T-helper 17 cell (primary cell): ENCODE measurements around the gene STAT3. TPM values are rescaled to one million over a fixed set of nuclear protein-coding genes. Genes with fewer than 3 reads are reported as not detected.
"Not testable (repeated sequence)": the region's sequence is repeated elsewhere in the genome, so short reads cannot be mapped to it uniquely, and the experiment has no call there.

Experiments
- ATAC-seq: fragments of 150-1000 bp; cut with Tn5 transposase; 2 replicates; pipeline ENCODE4 v1.10.0; 2021; ENCODE audit warnings: mild to moderate bottlenecking, moderate library complexity
- DNase-seq, 3 donors: peaks; one replicate each; pipeline versions ENCODE4 v3.0.0 to v3.0.0-alpha.2; 2020 to 2021
- H3K9me3 ChIP-seq: one replicate; pipeline ENCODE4 v1.7.0; 2013; ENCODE audit warnings: low read length, mild to moderate bottlenecking; ENCODE audit not compliant: control insufficient read depth, poor library complexity, severe bottlenecking
- H3K27ac Mint-ChIP-seq: one replicate; pipeline ENCODE4 v1.8.0; 2022; ENCODE audit warnings: mild to moderate bottlenecking, moderate library complexity, mixed read lengths
- H3K27me3 Mint-ChIP-seq: one replicate; pipeline ENCODE4 v1.8.0; 2022; ENCODE audit warnings: mixed read lengths
- H3K36me3 Mint-ChIP-seq: one replicate; pipeline ENCODE4 v1.8.0; 2022; ENCODE audit warnings: low read depth, mixed read lengths
- H3K4me1 Mint-ChIP-seq: one replicate; pipeline ENCODE4 v1.8.0; 2022; ENCODE audit warnings: mild to moderate bottlenecking, mixed read lengths
- H3K4me3 Mint-ChIP-seq: one replicate; pipeline ENCODE4 v1.8.0; 2022; ENCODE audit warnings: mild to moderate bottlenecking, moderate library complexity, mixed read lengths
- total RNA-seq, 4 donors: library from RNA in 2 of 4; stranded (reverse) in 2 of 4; gene quantifications; one replicate each; pipeline ENCODE4 v1.2.3 and lab custom pipeline; 2022 to 2026

Gene STAT3
- total RNA-seq, 2 donors from 2014 or later: 203 to 221 TPM

DNA sequence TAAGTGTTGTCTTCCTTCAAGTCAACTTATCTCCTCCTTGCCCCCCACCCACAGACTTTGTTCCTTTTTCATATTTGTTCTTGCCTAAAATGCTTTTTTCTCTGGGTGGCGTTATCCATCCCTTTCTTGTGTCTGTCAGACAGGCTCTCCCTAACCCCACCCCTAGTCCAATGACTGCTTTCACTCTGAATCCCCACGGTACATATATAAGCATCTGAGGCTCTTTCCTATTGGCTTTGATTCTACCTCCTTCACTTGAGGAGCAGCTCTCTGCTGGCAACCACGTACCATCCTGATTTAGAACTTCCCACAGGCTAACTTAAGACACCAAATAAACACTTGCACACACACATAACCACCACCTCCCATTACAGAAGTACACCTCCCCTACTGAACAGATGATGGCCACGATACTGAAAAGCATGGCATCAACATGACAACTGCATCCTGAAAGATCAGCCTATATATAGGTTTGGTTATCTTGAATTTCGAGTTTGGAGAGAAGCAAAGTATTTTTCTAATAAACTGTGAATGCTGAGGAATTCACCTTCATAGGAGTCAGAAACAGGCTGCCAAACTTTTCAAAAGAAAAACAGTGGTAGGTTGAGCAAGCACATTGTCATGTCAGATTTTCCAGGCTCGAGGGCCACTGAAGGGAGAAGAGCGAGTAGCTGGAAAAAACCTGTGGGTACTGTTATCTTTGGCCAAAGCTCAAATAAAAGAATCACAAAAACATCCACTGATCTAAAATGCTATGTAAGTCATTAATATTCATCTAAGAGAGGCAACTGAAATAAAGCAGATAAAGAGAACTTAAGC is 24.3 kb downstream of the STAT3 start:
- DNase-seq: no peak
- Mint-ChIP-seq H3K4me1 (peaks cover 56% of the 10 kb centered on the region), H3K36me3 (peaks cover 2% of the 10 kb centered on the region), H3K27ac (peak overlapping the region; percentile 82), H3K27me3 (no peaks in the 10 kb centered on the region), H3K4me3 (no peak overlapping the region)
- ATAC-seq: no peak
- no peaks in the 10 kb centered on the region for H3K9me3 ChIP-seq

- Mint-ChIP-seq H3K4me1 (peaks cover 59% of the 10 kb centered on the region), H3K36me3 (peaks cover 2% of the 10 kb centered on the region), H3K4me3 (peak overlapping the region; percentile 25), H3K27me3 (no peaks in the 10 kb centered on the region), H3K27ac (peak overlapping the region; percentile 82)
- H3K9me3 ChIP-seq: no peaks in the 10 kb centered on the region
- no peak for DNase-seq
- ATAC-seq: no peak
These were observed 25.0 kb downstream of the STAT3 start for GRCh38 chr17:42363231-42363630.

- Mint-ChIP-seq H3K27ac (peak overlapping the region; percentile 82), H3K4me1 (peaks cover 55% of the 10 kb centered on the region), H3K4me3 (no peak overlapping the region), H3K36me3 (peaks cover 2% of the 10 kb centered on the region), H3K27me3 (no peaks in the 10 kb centered on the region)
- H3K9me3 ChIP-seq: no peaks in the 10 kb centered on the region
- DNase-seq: no peak
- no peak for ATAC-seq
These were observed 25.8 kb downstream of the STAT3 start for GRCh38 chr17:42362245-42362961.

GRCh38 chr17:42361781-42362186 is 26.5 kb downstream of the STAT3 start:
- no peak for DNase-seq
- no peaks in the 10 kb centered on the region for H3K9me3 ChIP-seq
- Mint-ChIP-seq H3K4me3 (no peak overlapping the region), H3K4me1 (peaks cover 51% of the 10 kb centered on the region), H3K27me3 (no peaks in the 10 kb centered on the region), H3K27ac (peak overlapping the region; percentile 82), H3K36me3 (peaks cover 2% of the 10 kb centered on the region)
- ATAC-seq: peak; percentile 78

- not testable (repeated sequence) for DNase-seq, ATAC-seq, H3K27me3 Mint-ChIP-seq, H3K36me3 Mint-ChIP-seq, H3K9me3 ChIP-seq, H3K4me3 Mint-ChIP-seq, H3K27ac Mint-ChIP-seq
- peaks cover 48% of the 10 kb centered on the region for H3K4me1 Mint-ChIP-seq
These were observed 27.9 kb downstream of the STAT3 start for GRCh38 chr17:42360388-42360787.

- Mint-ChIP-seq H3K27me3 (no peaks in the 10 kb centered on the region), H3K36me3 (peaks cover 2% of the 10 kb centered on the region), H3K27ac (peak overlapping the region; percentile 16), H3K4me3 (no peak overlapping the region), H3K4me1 (peaks cover 40% of the 10 kb centered on the region)
- no peak for ATAC-seq
- DNase-seq: no peak
- no peaks in the 10 kb centered on the region for H3K9me3 ChIP-seq
These were observed 29.1 kb downstream of the STAT3 start for GRCh38 chr17:42359133-42359532.

GRCh38 chr17:42358434-42358833 is 29.8 kb downstream of the STAT3 start:
- H3K9me3 ChIP-seq: no peaks in the 10 kb centered on the region
- no peak for DNase-seq
- Mint-ChIP-seq H3K4me3 (no peak overlapping the region), H3K4me1 (peaks cover 37% of the 10 kb centered on the region), H3K27ac (peak overlapping the region; percentile 16), H3K36me3 (peaks cover 2% of the 10 kb centered on the region), H3K27me3 (no peaks in the 10 kb centered on the region)
- no peak for ATAC-seq

GRCh38 chr17:42354956-42355843 is 33.0 kb downstream of the STAT3 start:
- ATAC-seq (no peak), DNase-seq (no peak)
- no peak overlapping the region for H3K4me3 Mint-ChIP-seq
- H3K27me3 Mint-ChIP-seq: no peaks in the 10 kb centered on the region
- peaks cover 24% of the 10 kb centered on the region for H3K4me1 Mint-ChIP-seq
- H3K36me3 Mint-ChIP-seq: peaks cover 2% of the 10 kb centered on the region
- H3K27ac Mint-ChIP-seq: no peak overlapping the region
- no peaks in the 10 kb centered on the region for H3K9me3 ChIP-seq

- peaks cover 2% of the 10 kb centered on the region for H3K36me3 Mint-ChIP-seq
- ATAC-seq (no peak), DNase-seq (no peak)
- no peak overlapping the region for H3K27ac Mint-ChIP-seq
- H3K9me3 ChIP-seq: no peaks in the 10 kb centered on the region
- H3K4me1 Mint-ChIP-seq: peaks cover 28% of the 10 kb centered on the region
- H3K4me3 Mint-ChIP-seq: no peak overlapping the region
- no peaks in the 10 kb centered on the region for H3K27me3 Mint-ChIP-seq
These were observed 40.1 kb downstream of the STAT3 start for GRCh38 chr17:42348104-42348503.

DNA sequence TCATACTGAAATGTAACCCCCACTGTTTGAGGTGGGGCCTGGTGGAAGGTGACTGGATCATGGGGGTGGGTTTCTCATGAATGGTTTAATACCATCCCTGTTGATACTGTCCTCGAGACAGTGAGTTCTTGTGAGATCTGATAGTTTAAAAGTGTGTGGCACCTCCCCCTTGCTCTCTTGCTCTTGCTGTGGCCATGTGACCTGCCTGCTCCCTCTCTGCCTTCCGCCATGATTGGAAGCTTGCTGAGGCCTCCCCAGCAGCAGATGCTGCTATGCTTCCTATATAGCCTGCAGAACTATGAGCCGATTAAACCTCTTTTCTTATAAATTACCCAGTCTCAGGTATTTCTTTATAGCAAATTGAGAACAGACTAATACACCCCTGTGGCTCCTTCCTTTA is 40.6 kb downstream of the STAT3 start:
- Mint-ChIP-seq H3K4me3 (no peak overlapping the region), H3K27ac (no peak overlapping the region), H3K27me3 (no peaks in the 10 kb centered on the region), H3K36me3 (peaks cover 2% of the 10 kb centered on the region), H3K4me1 (peaks cover 30% of the 10 kb centered on the region)
- no peak for DNase-seq
- H3K9me3 ChIP-seq: no peaks in the 10 kb centered on the region
- ATAC-seq: no peak

GRCh38 chr17:42347198-42347597 is 41.0 kb downstream of the STAT3 start:
- Mint-ChIP-seq H3K4me1 (peaks cover 32% of the 10 kb centered on the region), H3K4me3 (no peak overlapping the region), H3K27me3 (no peaks in the 10 kb centered on the region), H3K36me3 (peaks cover 2% of the 10 kb centered on the region), H3K27ac (no peak overlapping the region)
- ATAC-seq: no peak
- H3K9me3 ChIP-seq: no peaks in the 10 kb centered on the region
- no peak for DNase-seq

GRCh38 chr17:42346481-42346880 is 41.8 kb downstream of the STAT3 start:
- Mint-ChIP-seq H3K4me1 (peaks cover 35% of the 10 kb centered on the region), H3K27ac (peak overlapping the region; percentile 57), H3K4me3 (no peak overlapping the region), H3K27me3 (no peaks in the 10 kb centered on the region), H3K36me3 (peaks cover 2% of the 10 kb centered on the region)
- no peak for ATAC-seq
- H3K9me3 ChIP-seq: no peaks in the 10 kb centered on the region
- DNase-seq: no peak
